NT2/D1 (cell line): ENCODE results near the gene RAP1B.

Experiments used
- SUZ12 ChIP-seq: IDR thresholded peaks from 2 replicates; pipeline ENCODE4 v1.6.1; 2011; ENCODE audit not compliant: insufficient read length, insufficient read depth; ENCODE audit errors: extremely low read depth
- YY1 ChIP-seq: IDR thresholded peaks from 2 replicates; pipeline ENCODE4 v1.6.1; 2011; ENCODE audit not compliant: insufficient read length, insufficient read depth
- ZNF274 ChIP-seq: IDR thresholded peaks from 2 replicates; pipeline ENCODE4 v1.6.1; 2011; ENCODE audit warnings: mild to moderate bottlenecking, low read depth, low read length

- TF ChIP-seq ZNF274 = no peak
- TF ChIP-seq YY1 = no peak
- TF ChIP-seq SUZ12 = no peak
Observed at GRCh38 chr12:68641138-68641537, 30.4 kb downstream of the RAP1B start.
